Esophagus squamous epithelium (tissue), 5 donors: ENCODE measurements around the gene PTCH1. TPM values are rescaled to one million over a fixed set of nuclear protein-coding genes. Genes with fewer than 3 reads are reported as not detected.

ENCODE experiments used
- DNase-seq: peaks from one replicate; lab custom pipeline; 2025; lab: John Stamatoyannopoulos, UW
- H3K27ac ChIP-seq, 4 donors: fragments of 200-600 bp; sonication (generic); one replicate each; pipeline ENCODE4 v1.5.1; 2016 to 2019; ENCODE audit warnings: mild to moderate bottlenecking in 1 of 4
- H3K27me3 ChIP-seq, 4 donors: fragments of 200-600 bp; sonication (generic); 1 replicate in 3 of 4; 2 replicates in 1 of 4; pipeline versions ENCODE4 v1.5.1 to v1.6.0; 2017 to 2021; ENCODE audit warnings: antibody characterized with exemption in 1 of 4
- H3K36me3 ChIP-seq, 3 donors: fragments of 200-600 bp; sonication (generic); one replicate each; pipeline ENCODE4 v1.5.1; 2016 to 2019
- H3K4me1 ChIP-seq, 3 donors: fragments of 200-600 bp; sonication (generic); one replicate each; pipeline ENCODE4 v1.5.1; 2017 to 2019
- H3K4me3 ChIP-seq, 4 donors: fragments of 200-600 bp; sonication (generic); 1 replicate in 3 of 4; 2 replicates in 1 of 4; pipeline ENCODE4 v1.5.1; 2016 to 2019; ENCODE audit warnings: mild to moderate bottlenecking in 2 of 4, moderate library complexity in 1 of 4
- H3K9me3 ChIP-seq, 3 donors: fragments of 200-600 bp; sonication (generic); one replicate each; pipeline ENCODE4 v1.5.1; 2016 to 2019
- CTCF ChIP-seq, 6 experiments: fragments of 450-650 bp in 4 of 6; fragments of 200-600 bp in 2 of 6; sonication (generic) in 2 of 6; IDR thresholded peaks; one replicate each; pipeline ENCODE4 v1.5.1; 2016 to 2019; ENCODE audit warnings: antibody characterized with exemption in 6 of 6, mild to moderate bottlenecking in 4 of 6, moderate library complexity in 4 of 6
- POLR2A ChIP-seq, 4 donors: fragments of 450-650 bp; IDR thresholded peaks; one replicate each; pipeline ENCODE4 v1.6.1; 2017; ENCODE audit warnings: antibody characterized with exemption in 4 of 4, mild to moderate bottlenecking in 4 of 4, moderate library complexity in 3 of 4
- WGBS, 2 donors: methylation state at CpG; one replicate each; pipeline ENCODE4 v1.1.5; 2018; 5-methylcytosine and 5-hydroxymethylcytosine counted together
- intact Hi-C: fragments of 100-400 bp; cut with DNase I; formaldehyde crosslinking; loops from one replicate; pipeline ENCODE4 v1.15.0; 2022
- total RNA-seq, 4 donors: library from RNA; depleted of rRNA; stranded (reverse); fragments of >200 nt; gene quantifications; one replicate each; pipeline ENCODE4 v1.1.0, GENCODE V29; 2016
- donor health status: DM: yes; HTN: yes; CAD: no.

The PTCH1 gene
- total RNA-seq, 4 donors from 2014 or later: 1.9 to 11.6 (median 3.5) TPM

- Histone ChIP-seq H3K4me3 (peak overlapping the region; percentile 84 to 93 (median 87)), H3K4me1 (peaks cover 12 to 54% (median 15%) of the 10 kb centered on the region in 3 donors), H3K27me3 (peaks cover 0 to 31% (median 0%) of the 10 kb centered on the region in 4 donors), H3K36me3 (no peaks in the 10 kb centered on the region), H3K9me3 (no peaks in the 10 kb centered on the region), H3K27ac (peak overlapping the region; percentile 87 to 98 (median 95))
- TF ChIP-seq CTCF (IDR thresholded peaks at IDR 0.05) (no peak), POLR2A (IDR thresholded peaks at IDR 0.05) (peak in 3 of 4 donors; percentile 81 to 86 (median 85))
- 1% methylated on average over 36 to 49 of the region's 102 CpGs for WGBS, 2 donors
- intact Hi-C loops: no loop called here
- peak; percentile 23 for DNase-seq
Measured at GRCh38 chr9:95510709-95511615, 5.8 kb downstream of the PTCH1 start.

- peaks cover 0 to 23% (median 0%) of the 10 kb centered on the region in 4 donors for H3K27me3 ChIP-seq
- H3K9me3 ChIP-seq: no peaks in the 10 kb centered on the region
- H3K4me1 ChIP-seq: peaks cover 6 to 51% (median 16%) of the 10 kb centered on the region in 3 donors
- H3K4me3 ChIP-seq: peak overlapping the region; percentile 84 to 93 (median 87)
- intact Hi-C loops: no loop called here
- peak overlapping the region; percentile 87 to 98 (median 95) for H3K27ac ChIP-seq
- TF ChIP-seq CTCF (IDR thresholded peaks at IDR 0.05) (no peak), POLR2A (IDR thresholded peaks at IDR 0.05) (no peak)
- 0 to 1% methylated on average over 38 of the region's 38 CpGs for WGBS, 2 donors
- DNase-seq: no peak
- no peaks in the 10 kb centered on the region for H3K36me3 ChIP-seq
Measured at GRCh38 chr9:95509851-95510708, 6.7 kb downstream of the PTCH1 start.

- peaks cover 0 to 14% (median 0%) of the 10 kb centered on the region in 4 donors for H3K27me3 ChIP-seq
- H3K4me3 ChIP-seq: peak overlapping the region; percentile 84 to 93 (median 87)
- 0 to 2% methylated on average over 29 of the region's 48 CpGs for WGBS, 2 donors
- H3K27ac ChIP-seq: peak overlapping the region; percentile 85 to 97 (median 94)
- no peaks in the 10 kb centered on the region for H3K9me3 ChIP-seq
- DNase-seq: no peak
- intact Hi-C loops: no loop called here
- no peaks in the 10 kb centered on the region for H3K36me3 ChIP-seq
- peaks cover 8 to 54% (median 16%) of the 10 kb centered on the region in 3 donors for H3K4me1 ChIP-seq
- TF ChIP-seq POLR2A (IDR thresholded peaks at IDR 0.05) (no peak), CTCF (IDR thresholded peaks at IDR 0.05) (no peak)
Measured at GRCh38 chr9:95508968-95509850, 7.6 kb downstream of the PTCH1 start.

- H3K27ac ChIP-seq: peak overlapping the region; percentile 85 to 97 (median 94)
- no peaks in the 10 kb centered on the region for H3K36me3 ChIP-seq
- peaks cover 0 to 6% (median 0%) of the 10 kb centered on the region in 4 donors for H3K27me3 ChIP-seq
- 0% methylated on average over 1 to 2 of the region's 111 CpGs for WGBS, 2 donors
- peak overlapping the region; percentile 84 to 93 (median 87) for H3K4me3 ChIP-seq
- DNase-seq: no peak
- intact Hi-C loops: no loop called here
- TF ChIP-seq CTCF (IDR thresholded peaks at IDR 0.05) (no peak), POLR2A (IDR thresholded peaks at IDR 0.05) (no peak)
- H3K9me3 ChIP-seq: no peaks in the 10 kb centered on the region
- peaks cover 8 to 51% (median 16%) of the 10 kb centered on the region in 3 donors for H3K4me1 ChIP-seq
Measured at GRCh38 chr9:95508242-95508967, 8.4 kb downstream of the PTCH1 start.
